MG63 (cell line): ENCODE data around the gene MTOR. TPM values are rescaled to one million over a fixed set of nuclear protein-coding genes. Genes with fewer than 3 reads are reported as not detected.
"Not testable (repeated sequence)": the region's sequence is repeated elsewhere in the genome, so short reads cannot be mapped to it uniquely, and the experiment has no call there.

Experiments
- DNase-seq: peaks from one replicate; pipeline ENCODE4 v3.0.0-alpha.2; 2020
- H3K27me3 ChIP-seq: fragments of 250-450 bp; sonication (Bioruptor Pico); 2 replicates; pipeline ENCODE4 v1.5.1; 2020; ENCODE audit warnings: mild to moderate bottlenecking, moderate library complexity
- H3K36me3 ChIP-seq: fragments of 250-450 bp; sonication (Bioruptor Pico); 2 replicates; pipeline ENCODE4 v1.5.1; 2020; ENCODE audit warnings: mild to moderate bottlenecking, moderate library complexity
- H3K4me3 ChIP-seq: fragments of 250-450 bp; sonication (Bioruptor Pico); 2 replicates; pipeline ENCODE4 v1.5.1; 2020; ENCODE audit warnings: mild to moderate bottlenecking, moderate library complexity
- H3K9me3 ChIP-seq: fragments of 250-450 bp; sonication (Bioruptor Pico); 2 replicates; pipeline ENCODE4 v1.5.1; 2020; ENCODE audit warnings: mild to moderate bottlenecking, moderate library complexity
- total RNA-seq: library from RNA; depleted of rRNA; stranded (reverse); fragments of >200 nt; shearing (Covaris generic); gene quantifications from 2 replicates; pipeline ENCODE4 v1.2.3, GENCODE V29; 2014; ENCODE audit warnings: low replicate concordance

Gene MTOR
- total RNA-seq, 1 experiment from 2014 or later, result 12.2 TPM

- Histone ChIP-seq H3K4me3 (no peak overlapping the region), H3K36me3 (peaks cover 24% of the 10 kb centered on the region), H3K27me3 (no peaks in the 10 kb centered on the region), H3K9me3 (no peaks in the 10 kb centered on the region)
- peak; percentile 71 for DNase-seq
These were observed 84.0 kb downstream of the MTOR start for GRCh38 chr1:11178021-11179015.

GRCh38 chr1:11176081-11176706, 86.2 kb downstream of the MTOR start:
- no peak overlapping the region for H3K4me3 ChIP-seq
- no peaks in the 10 kb centered on the region for H3K9me3 ChIP-seq
- H3K27me3 ChIP-seq, result no peaks in the 10 kb centered on the region
- H3K36me3 ChIP-seq, result peaks cover 13% of the 10 kb centered on the region
- no peak for DNase-seq

- Histone ChIP-seq H3K9me3 (no peaks in the 10 kb centered on the region), H3K27me3 (no peaks in the 10 kb centered on the region), H3K4me3 (no peak overlapping the region), H3K36me3 (peaks cover 6% of the 10 kb centered on the region; the same call in 1 of the 2 replicates)
- no peak for DNase-seq
These were observed 86.9 kb downstream of the MTOR start for GRCh38 chr1:11175461-11175860.

GRCh38 chr1:11174261-11174942, 87.9 kb downstream of the MTOR start:
- no peaks in the 10 kb centered on the region for H3K27me3 ChIP-seq
- DNase-seq, result no peak
- H3K9me3 ChIP-seq, result no peaks in the 10 kb centered on the region
- peaks cover 7% of the 10 kb centered on the region; the same call in 1 of the 2 replicates for H3K36me3 ChIP-seq
- H3K4me3 ChIP-seq, result no peak overlapping the region

GRCh38 chr1:11170102-11170501, 92.2 kb downstream of the MTOR start:
- H3K36me3 ChIP-seq, result peaks cover 12% of the 10 kb centered on the region; the same call in 1 of the 2 replicates
- H3K4me3 ChIP-seq, result no peak overlapping the region
- H3K27me3 ChIP-seq, result no peaks in the 10 kb centered on the region
- H3K9me3 ChIP-seq, result no peaks in the 10 kb centered on the region
- no peak for DNase-seq

- peaks cover 12% of the 10 kb centered on the region; the same call in 1 of the 2 replicates for H3K36me3 ChIP-seq
- no peak overlapping the region for H3K4me3 ChIP-seq
- H3K9me3 ChIP-seq, result no peaks in the 10 kb centered on the region
- DNase-seq, result no peak
- H3K27me3 ChIP-seq, result no peaks in the 10 kb centered on the region
These were observed 93.1 kb downstream of the MTOR start for GRCh38 chr1:11169202-11169601.

GRCh38 chr1:11168731-11169130, 93.6 kb downstream of the MTOR start:
- DNase-seq, result no peak
- Histone ChIP-seq H3K36me3 (peaks cover 12% of the 10 kb centered on the region; the same call in 1 of the 2 replicates), H3K27me3 (no peaks in the 10 kb centered on the region), H3K9me3 (no peaks in the 10 kb centered on the region), H3K4me3 (no peak overlapping the region)

GRCh38 chr1:11166744-11167143, 95.6 kb downstream of the MTOR start:
- not testable (repeated sequence) for H3K4me3 ChIP-seq, H3K27me3 ChIP-seq, DNase-seq, H3K9me3 ChIP-seq
- peaks cover 14% of the 10 kb centered on the region for H3K36me3 ChIP-seq

- peaks cover 20% of the 10 kb centered on the region for H3K36me3 ChIP-seq
- DNase-seq, H3K9me3 ChIP-seq, H3K4me3 ChIP-seq, H3K27me3 ChIP-seq: not testable (repeated sequence)
These were observed 99.6 kb downstream of the MTOR start for GRCh38 chr1:11162752-11163151.

GRCh38 chr1:11158720-11159321, 103.5 kb downstream of the MTOR start:
- Histone ChIP-seq H3K4me3 (no peak overlapping the region), H3K27me3 (no peaks in the 10 kb centered on the region), H3K36me3 (peaks cover 33% of the 10 kb centered on the region), H3K9me3 (no peaks in the 10 kb centered on the region)
- DNase-seq, result peak; percentile 87

GRCh38 chr1:11158291-11158690, 104.1 kb downstream of the MTOR start:
- Histone ChIP-seq H3K36me3 (peaks cover 34% of the 10 kb centered on the region), H3K4me3 (no peak overlapping the region), H3K9me3 (no peaks in the 10 kb centered on the region), H3K27me3 (no peaks in the 10 kb centered on the region)
- DNase-seq, result peak; percentile 31

- DNase-seq, result peak; percentile 80
- no peaks in the 10 kb centered on the region for H3K27me3 ChIP-seq
- no peaks in the 10 kb centered on the region for H3K9me3 ChIP-seq
- no peak overlapping the region for H3K4me3 ChIP-seq
- peaks cover 34% of the 10 kb centered on the region for H3K36me3 ChIP-seq
These were observed 104.5 kb downstream of the MTOR start for GRCh38 chr1:11157867-11158266.

- peaks cover 37% of the 10 kb centered on the region for H3K36me3 ChIP-seq
- H3K27me3 ChIP-seq, result no peaks in the 10 kb centered on the region
- DNase-seq, result no peak
- no peak overlapping the region for H3K4me3 ChIP-seq
- no peaks in the 10 kb centered on the region for H3K9me3 ChIP-seq
These were observed 105.0 kb downstream of the MTOR start for GRCh38 chr1:11157394-11157793.

GRCh38 chr1:11156963-11157362, 105.4 kb downstream of the MTOR start:
- no peak for DNase-seq
- H3K36me3 ChIP-seq, result peaks cover 37% of the 10 kb centered on the region
- no peaks in the 10 kb centered on the region for H3K9me3 ChIP-seq
- no peak overlapping the region for H3K4me3 ChIP-seq
- no peaks in the 10 kb centered on the region for H3K27me3 ChIP-seq

- H3K4me3 ChIP-seq, result no peak overlapping the region
- DNase-seq, result no peak
- H3K27me3 ChIP-seq, result no peaks in the 10 kb centered on the region
- peaks cover 37% of the 10 kb centered on the region for H3K36me3 ChIP-seq
- no peaks in the 10 kb centered on the region for H3K9me3 ChIP-seq
These were observed 105.9 kb downstream of the MTOR start for GRCh38 chr1:11156441-11156840.

- DNase-seq, result no peak
- Histone ChIP-seq H3K9me3 (no peaks in the 10 kb centered on the region), H3K27me3 (no peaks in the 10 kb centered on the region), H3K36me3 (peaks cover 46% of the 10 kb centered on the region), H3K4me3 (no peak overlapping the region)
These were observed 109.2 kb downstream of the MTOR start for GRCh38 chr1:11153184-11153583.

GRCh38 chr1:11152755-11153154, 109.6 kb downstream of the MTOR start:
- H3K36me3 ChIP-seq, result peaks cover 46% of the 10 kb centered on the region
- no peak for DNase-seq

More at GRCh38 chr1:11152755-11153154, 109.6 kb downstream of the MTOR start:
- H3K27me3 ChIP-seq, result no peaks in the 10 kb centered on the region
- no peaks in the 10 kb centered on the region for H3K9me3 ChIP-seq
- H3K4me3 ChIP-seq, result no peak overlapping the region
